Stimulated activated CD4-positive, alpha-beta T cell treated with anti-CD3 and anti-CD28 coated beads, Interleukin-12 subunit alpha, Interleukin-12 subunit beta, amount 100 ng/mL, for 4 hours (primary cell): ENCODE results near the gene NPLOC4.
"Not testable (repeated sequence)": the region's sequence is repeated elsewhere in the genome, so short reads cannot be mapped to it uniquely, and the experiment has no call there.

Experiments used
- DNase-seq: peaks from one replicate; pipeline ENCODE4 v3.0.0-alpha.2; 2020

The NPLOC4 gene

GRCh38 chr17:81636505-81637288 is at the start of gene NPLOC4, which contains the start of gene TSPAN10:
NPLOC4 (minus strand) TSS chr17:81637112; CDS start chr17:81636930, 182 bp downstream.
TSPAN10 (plus strand) TSS chr17:81637196; CDS start chr17:81642413, 5,217 bp downstream.
- peak; percentile 87 for DNase-seq

- DNase-seq, result no peak
These were observed 49.7 kb upstream of the NPLOC4 start for GRCh38 chr17:81686614-81687013.

GRCh38 chr17:81685108-81685507 is 48.2 kb upstream of the NPLOC4 start:
- peak; percentile 50 for DNase-seq

- DNase-seq, result no peak
These were observed 47.6 kb upstream of the NPLOC4 start for GRCh38 chr17:81684442-81684911.

- DNase-seq, result peak; percentile 96
These were observed 46.9 kb upstream of the NPLOC4 start, which contains the start of the genes ARL16 and HGS for GRCh38 chr17:81683584-81684441. ARL16 (minus strand) TSS chr17:81683797; CDS start chr17:81683753, 44 bp downstream. HGS (plus strand) TSS chr17:81684011; CDS start chr17:81684067, 56 bp downstream.

- no peak for DNase-seq
These were observed 46.3 kb upstream of the NPLOC4 start for GRCh38 chr17:81683208-81683583.

- no peak for DNase-seq
These were observed 45.8 kb upstream of the NPLOC4 start for GRCh38 chr17:81682565-81683207.

- DNase-seq, result no peak
These were observed 44.8 kb upstream of the NPLOC4 start for GRCh38 chr17:81681672-81682071.

GRCh38 chr17:81680150-81680549 is 43.2 kb upstream of the NPLOC4 start:
- no peak for DNase-seq

GRCh38 chr17:81676906-81677305 is 40.0 kb upstream of the NPLOC4 start:
- DNase-seq, result no peak

GRCh38 chr17:81675515-81676221 is 38.8 kb upstream of the NPLOC4 start:
- DNase-seq, result not testable (repeated sequence)

GRCh38 chr17:81673561-81674258 is 36.8 kb upstream of the NPLOC4 start:
- DNase-seq, result no peak

- DNase-seq, result no peak
These were observed 36.0 kb upstream of the NPLOC4 start for GRCh38 chr17:81672954-81673353.

- DNase-seq, result no peak
These were observed 35.6 kb upstream of the NPLOC4 start for GRCh38 chr17:81672504-81672903.

- DNase-seq, result no peak
These were observed 30.8 kb upstream of the NPLOC4 start for GRCh38 chr17:81667754-81668153.

GRCh38 chr17:81666342-81667191 is 29.7 kb upstream of the NPLOC4 start, which contains the start of the genes CCDC137 and OXLD1:
CCDC137 (plus strand) TSS chr17:81666737; CDS start chr17:81666767, 30 bp downstream.
OXLD1 (minus strand) TSS chr17:81666605; CDS start chr17:81666577, 28 bp downstream.
- DNase-seq, result peak; percentile 90

- DNase-seq, result peak; percentile 34
These were observed 29.1 kb upstream of the NPLOC4 start for GRCh38 chr17:81666092-81666341.

GRCh38 chr17:81665205-81666091 is 28.5 kb upstream of the NPLOC4 start:
- DNase-seq, result peak; percentile 60

- DNase-seq, result no peak
These were observed 27.1 kb upstream of the NPLOC4 start for GRCh38 chr17:81664051-81664470.

GRCh38 chr17:81662002-81662401 is 25.1 kb upstream of the NPLOC4 start:
- no peak for DNase-seq
